Measurements from ENCODE around the gene PNLIP.

PNLIP gene

DNA sequence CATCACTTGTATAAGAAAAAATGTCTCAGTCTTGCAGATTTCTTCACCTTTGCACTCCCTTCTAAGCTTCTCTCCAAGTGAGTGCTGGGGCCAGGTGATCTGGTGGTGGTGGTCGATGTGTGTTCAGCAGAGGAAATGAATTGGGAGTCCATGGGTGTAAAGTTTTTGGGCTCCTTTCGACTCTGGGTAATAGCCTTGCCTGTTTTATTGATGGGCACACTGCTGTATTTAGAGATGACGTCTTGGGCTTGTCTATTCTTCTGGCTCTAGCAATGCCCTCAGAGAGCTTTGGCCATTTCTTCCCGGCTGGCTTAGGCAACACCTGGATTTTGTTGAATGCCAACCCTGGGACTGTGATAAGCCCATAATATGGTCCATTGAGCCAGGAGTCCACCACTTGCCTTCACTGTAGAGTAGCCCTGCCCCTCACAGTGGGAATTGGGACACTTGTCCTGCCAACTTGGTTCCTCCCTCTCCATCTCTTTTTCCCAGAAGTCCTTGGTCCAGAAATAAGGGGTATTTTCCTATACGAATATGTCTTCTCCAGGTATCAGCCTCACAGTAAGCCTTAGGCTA is 11.7 kb downstream of the PNLIP start:
- Histone ChIP-seq H3K27ac (replicated peaks) (no peak overlapping the region), H3K27me3 (ENCODE audit: insufficient read depth, poor library complexity, severe bottlenecking) (no peaks in the 10 kb centered on the region), H3K4me3 (replicated peaks; ENCODE audit: insufficient read depth, low read length) (no peak overlapping the region)
- DNase-seq (ENCODE audit: low read depth in 1 of 2, low spot score in 1 of 2) = no peak
- TF ChIP-seq REST (IDR thresholded peaks at IDR 0.05; ENCODE audit: insufficient replicate concordance, low read depth) (no peak), SPI1 (IDR thresholded peaks at IDR 0.05; ENCODE audit: borderline replicate concordance, low read depth) (no peak), CTCF (IDR thresholded peaks at IDR 0.05; ENCODE audit: insufficient read depth, low read length) (no peak), POLR2AphosphoS5 (IDR thresholded peaks at IDR 0.05; ENCODE audit: low read depth) (no peak), GABPA (IDR thresholded peaks at IDR 0.05; ENCODE audit: low read depth) (no peak)

DNA sequence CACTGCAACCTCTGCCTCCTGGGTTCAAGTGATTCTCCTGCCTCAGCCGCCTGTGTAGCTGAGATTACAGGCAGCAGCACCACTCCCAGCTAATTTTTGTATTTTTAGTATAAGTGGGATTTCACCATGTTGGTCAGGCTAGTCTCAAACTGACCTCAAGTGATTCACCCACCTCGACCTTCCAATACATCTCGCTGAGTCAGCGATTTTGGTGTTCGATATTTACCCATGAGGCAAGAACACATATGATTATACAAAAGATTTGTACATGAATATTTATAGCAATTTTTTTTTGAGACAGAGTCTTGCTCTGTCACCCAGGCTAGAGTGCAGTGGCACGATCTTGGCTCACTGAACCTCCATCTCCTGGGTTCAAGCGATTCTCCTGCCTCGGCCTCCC is 19.8 kb downstream of the PNLIP start:
- no peak overlapping the region for H3K27ac ChIP-seq (replicated peaks)
- TF ChIP-seq GABPA (IDR thresholded peaks at IDR 0.05; ENCODE audit: low read depth) = no peak
- TF ChIP-seq SPI1 (IDR thresholded peaks at IDR 0.05; ENCODE audit: borderline replicate concordance, low read depth) = no peak
- no peak for TF ChIP-seq POLR2AphosphoS5 (IDR thresholded peaks at IDR 0.05; ENCODE audit: low read depth)
- TF ChIP-seq REST (IDR thresholded peaks at IDR 0.05; ENCODE audit: insufficient replicate concordance, low read depth) = no peak
- no peak for TF ChIP-seq CTCF (IDR thresholded peaks at IDR 0.05; ENCODE audit: insufficient read depth, low read length)
- no peaks in the 10 kb centered on the region for H3K27me3 ChIP-seq (ENCODE audit: insufficient read depth, poor library complexity, severe bottlenecking)
- no peak overlapping the region for H3K4me3 ChIP-seq (replicated peaks; ENCODE audit: insufficient read depth, low read length)
- no peak for DNase-seq (ENCODE audit: low read depth in 1 of 2, low spot score in 1 of 2)

DNA sequence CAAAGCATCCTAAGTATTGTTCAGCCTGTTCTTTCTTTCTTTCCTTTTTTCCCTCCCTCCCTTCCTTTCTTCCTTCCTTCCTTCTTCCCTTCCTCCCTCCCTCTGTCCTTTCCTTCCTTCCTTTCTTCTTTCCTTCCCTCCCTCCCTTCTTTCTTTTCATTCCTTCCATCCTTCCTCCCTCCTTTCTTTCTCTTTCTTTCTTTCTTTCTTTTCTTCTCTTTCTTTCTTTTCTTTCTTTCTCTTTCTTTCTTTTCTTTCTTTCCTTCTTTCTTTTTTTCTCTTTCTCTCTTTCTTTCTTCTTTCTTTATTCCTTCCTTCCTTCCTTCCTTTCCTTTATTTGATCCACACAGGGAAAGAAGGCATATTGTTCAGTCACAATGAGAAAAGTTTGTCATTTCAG is 21.2 kb downstream of the PNLIP start:
- no peak for DNase-seq (ENCODE audit: low read depth in 1 of 2, low spot score in 1 of 2)
- TF ChIP-seq CTCF (IDR thresholded peaks at IDR 0.05; ENCODE audit: insufficient read depth, low read length) = no peak
- TF ChIP-seq REST (IDR thresholded peaks at IDR 0.05; ENCODE audit: insufficient replicate concordance, low read depth) = no peak
- TF ChIP-seq GABPA (IDR thresholded peaks at IDR 0.05; ENCODE audit: low read depth) = no peak
- TF ChIP-seq POLR2AphosphoS5 (IDR thresholded peaks at IDR 0.05; ENCODE audit: low read depth) = no peak
- TF ChIP-seq SPI1 (IDR thresholded peaks at IDR 0.05; ENCODE audit: borderline replicate concordance, low read depth) = no peak
- Histone ChIP-seq H3K27ac (replicated peaks) (no peak overlapping the region), H3K4me3 (replicated peaks; ENCODE audit: insufficient read depth, low read length) (no peak overlapping the region), H3K27me3 (ENCODE audit: insufficient read depth, poor library complexity, severe bottlenecking) (no peaks in the 10 kb centered on the region)

All from HL-60 (cell line).